Measurements from ENCODE around the gene ARHGEF2.
"Not testable (repeated sequence)": the region's sequence is repeated elsewhere in the genome, so short reads cannot be mapped to it uniquely, and the experiment has no call there.

Gene ARHGEF2

GRCh38 chr1:155996166-155996565, 17.8 kb upstream of the ARHGEF2 start:
- no peak for DNase-seq (ENCODE audit: low read depth, low spot score)
- H3K4me3 ChIP-seq (ENCODE audit: low read length): no peak overlapping the region

- no peak for DNase-seq (ENCODE audit: low read depth, low spot score)
- H3K4me3 ChIP-seq (ENCODE audit: low read length): no peak overlapping the region
These were observed 15.2 kb upstream of the ARHGEF2 start for GRCh38 chr1:155993595-155993994.

- H3K4me3 ChIP-seq (ENCODE audit: low read length): no peak overlapping the region
- DNase-seq (ENCODE audit: low read depth, low spot score): no peak
These were observed 11.8 kb upstream of the ARHGEF2 start for GRCh38 chr1:155990005-155990739.

GRCh38 chr1:155989242-155990004, 11.1 kb upstream of the ARHGEF2 start:
- no peak overlapping the region for H3K4me3 ChIP-seq (ENCODE audit: low read length)
- peak; percentile 58 for DNase-seq (ENCODE audit: low read depth, low spot score)

GRCh38 chr1:155984903-155985645, 6.7 kb upstream of the ARHGEF2 start:
- DNase-seq (ENCODE audit: low read depth, low spot score); H3K4me3 ChIP-seq (ENCODE audit: low read length): not testable (repeated sequence)

GRCh38 chr1:155984341-155984740, 6.0 kb upstream of the ARHGEF2 start:
- H3K4me3 ChIP-seq (ENCODE audit: low read length): no peak overlapping the region
- no peak for DNase-seq (ENCODE audit: low read depth, low spot score)

GRCh38 chr1:155983191-155984024, 5.1 kb upstream of the ARHGEF2 start:
- DNase-seq (ENCODE audit: low read depth, low spot score): no peak
- no peak overlapping the region for H3K4me3 ChIP-seq (ENCODE audit: low read length)

- H3K4me3 ChIP-seq (ENCODE audit: low read length): no peak overlapping the region
- no peak for DNase-seq (ENCODE audit: low read depth, low spot score)
These were observed 3.8 kb upstream of the ARHGEF2 start for GRCh38 chr1:155982106-155982505.

GRCh38 chr1:155981266-155982088, 3.1 kb upstream of the ARHGEF2 start:
- DNase-seq (ENCODE audit: low read depth, low spot score): peak; percentile 55

GRCh38 chr1:155979597-155980343, 1.4 kb upstream of the ARHGEF2 start:
- peak overlapping the region; percentile 96 for H3K4me3 ChIP-seq (ENCODE audit: low read length)
- DNase-seq (ENCODE audit: low read depth, low spot score): no peak

More at GRCh38 chr1:155981266-155982088, 3.1 kb upstream of the ARHGEF2 start:
- H3K4me3 ChIP-seq (ENCODE audit: low read length): no peak overlapping the region

GRCh38 chr1:155978973-155979429, 654 bp upstream of the ARHGEF2 start:
- peak overlapping the region; percentile 96 for H3K4me3 ChIP-seq (ENCODE audit: low read length)
- no peak for DNase-seq (ENCODE audit: low read depth, low spot score)

GRCh38 chr1:155977690-155978324, 540 bp downstream of the ARHGEF2 start:
- no peak for DNase-seq (ENCODE audit: low read depth, low spot score)
- H3K4me3 ChIP-seq (ENCODE audit: low read length): peak overlapping the region; percentile 96

- peak overlapping the region; percentile 96 for H3K4me3 ChIP-seq (ENCODE audit: low read length)
- DNase-seq (ENCODE audit: low read depth, low spot score): no peak
These were observed 1.2 kb downstream of the ARHGEF2 start for GRCh38 chr1:155976913-155977689.

- H3K4me3 ChIP-seq (ENCODE audit: low read length): peak overlapping the region; percentile 96
- DNase-seq (ENCODE audit: low read depth, low spot score): peak; percentile 94
These were observed 2.1 kb downstream of the ARHGEF2 start for GRCh38 chr1:155976062-155976912.

- no peak for DNase-seq (ENCODE audit: low read depth, low spot score)
- H3K4me3 ChIP-seq (ENCODE audit: low read length): peak overlapping the region; percentile 96
These were observed 2.8 kb downstream of the ARHGEF2 start for GRCh38 chr1:155975375-155976061.
